Retinal pigment epithelial cell (primary cell): Measurements from ENCODE around the gene NBEA.
A peak's percentile ranks its signal among the peaks of the same experiment; 100 is the strongest.

Experiments used
- DNase-seq: peaks from one replicate; pipeline ENCODE4 v3.0.0-alpha.2; 2010; ENCODE audit warnings: low read depth
- H3K4me3 ChIP-seq: 2 replicates; pipeline ENCODE4 v1.5.1; 2011; ENCODE audit warnings: mild to moderate bottlenecking, low read length, control low read depth, moderate library complexity
- CTCF ChIP-seq: conservative IDR thresholded peaks from 2 replicates; pipeline ENCODE4 v1.5.1; 2011; ENCODE audit warnings: low read depth, low read length, control low read depth, inconsistent platforms

The NBEA gene

GRCh38 chr13:35698911-35699576 is 757.0 kb downstream of the NBEA start:
- no peak overlapping the region for H3K4me3 ChIP-seq
- DNase-seq: no peak

GRCh38 chr13:35699825-35700510 is 757.9 kb downstream of the NBEA start:
- DNase-seq: no peak
- H3K4me3 ChIP-seq: peak overlapping the region; percentile 19
- no peak for TF ChIP-seq CTCF

More at GRCh38 chr13:35698911-35699576, 757.0 kb downstream of the NBEA start:
- TF ChIP-seq CTCF: no peak

- DNase-seq: no peak
- no peak overlapping the region for H3K4me3 ChIP-seq
- TF ChIP-seq CTCF: no peak
Observed at GRCh38 chr13:35700671-35701070, 758.6 kb downstream of the NBEA start.

- no peak for DNase-seq
- H3K4me3 ChIP-seq: no peak overlapping the region
- TF ChIP-seq CTCF: no peak
Observed at GRCh38 chr13:35702316-35702715, 760.2 kb downstream of the NBEA start.

GRCh38 chr13:35703061-35703460 is 761.0 kb downstream of the NBEA start:
- H3K4me3 ChIP-seq: no peak overlapping the region
- no peak for DNase-seq
- no peak for TF ChIP-seq CTCF

- no peak overlapping the region for H3K4me3 ChIP-seq
- TF ChIP-seq CTCF: no peak
- DNase-seq: no peak
Observed at GRCh38 chr13:35704331-35704730, 762.3 kb downstream of the NBEA start.

GRCh38 chr13:35706281-35706680 is 764.2 kb downstream of the NBEA start:
- no peak overlapping the region for H3K4me3 ChIP-seq
- TF ChIP-seq CTCF: no peak
- DNase-seq: no peak
